GM12874 (cell line): ENCODE results near the gene ADAMTSL1.

Source experiments
- TF ChIP-seq, protein P1 (sequence below): IDR thresholded peaks from 2 replicates; pipeline ENCODE4 v1.5.1; 2011; ENCODE audit warnings: low read depth, mild to moderate bottlenecking, control low read depth, low read length, moderate library complexity; ENCODE audit not compliant: insufficient read depth

Gene ADAMTSL1

DNA sequence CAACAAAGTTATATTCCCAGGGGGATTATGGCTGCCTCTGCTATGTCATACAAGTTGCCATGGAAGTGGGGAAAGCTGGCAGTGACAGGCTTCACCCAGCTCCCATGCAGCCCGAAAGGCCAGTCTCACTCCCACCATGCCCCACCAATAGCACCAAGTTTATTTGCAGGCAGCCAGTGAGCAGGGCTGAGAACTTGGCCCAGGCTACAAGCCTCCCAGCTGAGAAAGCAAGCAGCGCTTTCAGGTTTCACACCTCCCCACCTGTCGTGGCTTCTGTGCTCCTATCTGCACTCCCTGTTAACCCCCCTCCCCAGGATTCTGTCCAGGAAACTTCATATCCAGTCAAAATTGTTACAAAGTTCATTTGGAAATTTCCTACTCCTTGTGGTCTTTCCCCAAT, 404.0 kb downstream of the ADAMTSL1 start:
- TF ChIP-seq, protein P1, sequence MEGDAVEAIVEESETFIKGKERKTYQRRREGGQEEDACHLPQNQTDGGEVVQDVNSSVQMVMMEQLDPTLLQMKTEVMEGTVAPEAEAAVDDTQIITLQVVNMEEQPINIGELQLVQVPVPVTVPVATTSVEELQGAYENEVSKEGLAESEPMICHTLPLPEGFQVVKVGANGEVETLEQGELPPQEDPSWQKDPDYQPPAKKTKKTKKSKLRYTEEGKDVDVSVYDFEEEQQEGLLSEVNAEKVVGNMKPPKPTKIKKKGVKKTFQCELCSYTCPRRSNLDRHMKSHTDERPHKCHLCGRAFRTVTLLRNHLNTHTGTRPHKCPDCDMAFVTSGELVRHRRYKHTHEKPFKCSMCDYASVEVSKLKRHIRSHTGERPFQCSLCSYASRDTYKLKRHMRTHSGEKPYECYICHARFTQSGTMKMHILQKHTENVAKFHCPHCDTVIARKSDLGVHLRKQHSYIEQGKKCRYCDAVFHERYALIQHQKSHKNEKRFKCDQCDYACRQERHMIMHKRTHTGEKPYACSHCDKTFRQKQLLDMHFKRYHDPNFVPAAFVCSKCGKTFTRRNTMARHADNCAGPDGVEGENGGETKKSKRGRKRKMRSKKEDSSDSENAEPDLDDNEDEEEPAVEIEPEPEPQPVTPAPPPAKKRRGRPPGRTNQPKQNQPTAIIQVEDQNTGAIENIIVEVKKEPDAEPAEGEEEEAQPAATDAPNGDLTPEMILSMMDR = no peak

DNA sequence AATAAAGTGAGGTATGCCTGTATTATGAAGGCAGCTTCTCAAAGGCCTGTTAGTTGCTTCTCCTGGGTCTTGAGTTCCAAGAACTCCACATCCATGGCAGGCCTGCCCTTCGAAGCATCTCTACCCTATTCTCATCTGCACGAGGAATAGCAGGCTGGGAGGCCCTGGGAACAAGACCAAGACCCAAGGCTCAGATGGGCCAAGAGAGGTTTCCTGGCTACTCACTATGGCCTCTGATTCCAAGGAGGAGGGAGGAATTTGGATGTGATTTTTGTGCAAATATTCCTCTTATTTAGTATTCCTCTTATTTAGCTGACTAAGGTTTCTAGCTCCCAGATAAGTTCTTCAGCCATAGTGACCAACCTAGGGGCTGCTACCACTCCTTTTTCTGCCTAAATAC, 407.8 kb downstream of the ADAMTSL1 start:
- TF ChIP-seq, protein P1 = no peak

DNA sequence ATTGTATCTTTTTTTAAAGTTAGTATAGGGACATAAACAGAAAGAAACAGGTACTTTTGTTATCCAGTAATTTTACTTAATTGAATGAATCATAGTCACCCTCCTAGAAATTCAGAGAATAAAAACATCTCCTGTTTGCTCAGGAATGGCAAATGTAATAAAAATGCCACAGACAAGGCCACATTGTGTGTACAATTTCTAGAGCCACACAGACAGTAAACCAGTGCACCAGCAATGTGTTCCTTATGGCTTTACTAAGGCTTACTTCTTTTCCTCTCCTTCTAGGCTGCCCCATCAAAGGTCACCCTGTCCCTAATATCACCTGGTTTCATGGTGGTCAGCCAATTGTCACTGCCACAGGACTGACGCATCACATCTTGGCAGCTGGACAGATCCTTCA, 413.6 kb downstream of the ADAMTSL1 start:
- TF ChIP-seq, protein P1 = no peak

DNA sequence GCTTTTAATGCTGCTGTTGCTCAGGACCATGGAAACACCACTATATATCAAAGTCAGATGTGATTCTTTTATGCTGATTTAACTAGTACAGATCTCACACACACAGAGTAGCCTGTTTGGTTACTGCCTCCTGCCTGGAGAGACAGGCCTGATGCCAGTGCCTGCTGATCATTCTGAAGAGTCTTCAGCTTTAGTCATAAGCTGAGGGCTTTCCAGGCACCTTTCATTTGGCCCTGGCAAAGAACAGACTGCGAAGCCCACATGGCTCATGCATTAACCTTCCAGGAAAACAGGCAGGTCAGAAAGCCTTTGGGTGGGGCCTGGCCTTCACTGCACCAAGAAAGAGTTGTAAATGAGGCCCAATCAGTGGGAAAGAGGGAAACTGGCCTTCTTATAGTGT, 414.3 kb downstream of the ADAMTSL1 start:
- TF ChIP-seq, protein P1 = no peak

DNA sequence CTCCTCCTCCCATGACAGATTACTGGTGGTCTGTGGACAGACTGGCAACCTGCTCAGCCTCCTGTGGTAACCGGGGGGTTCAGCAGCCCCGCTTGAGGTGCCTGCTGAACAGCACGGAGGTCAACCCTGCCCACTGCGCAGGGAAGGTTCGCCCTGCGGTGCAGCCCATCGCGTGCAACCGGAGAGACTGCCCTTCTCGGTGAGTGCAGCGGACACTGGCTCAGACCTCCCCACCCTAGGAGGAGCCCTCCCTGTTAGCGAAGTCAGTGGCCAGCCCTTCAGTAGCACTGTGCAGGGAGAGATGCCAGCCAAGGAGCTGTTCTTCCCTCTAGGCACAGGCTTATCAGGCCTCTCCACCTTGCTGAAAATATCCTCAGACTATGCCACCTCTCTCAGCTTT, 415.6 kb downstream of the ADAMTSL1 start:
- TF ChIP-seq, protein P1 = no peak

DNA sequence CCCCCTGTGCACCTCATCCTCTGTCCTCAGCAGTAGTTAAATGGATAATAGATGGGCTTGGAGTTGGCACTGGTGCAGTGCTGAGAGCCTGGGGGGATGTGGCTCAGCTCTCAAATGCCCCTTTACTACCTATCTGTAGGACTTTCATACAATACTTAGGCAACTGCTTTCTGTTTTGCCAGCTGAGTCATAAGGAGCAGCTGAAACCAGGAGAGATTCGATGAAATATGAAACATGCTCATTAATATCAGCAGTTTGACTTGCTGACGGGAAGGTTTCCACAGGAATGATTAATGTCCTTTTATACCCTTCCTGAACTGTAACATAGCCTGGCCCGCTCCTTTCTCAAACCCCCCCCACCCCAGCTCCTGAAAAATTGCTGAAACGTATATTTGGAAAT, 416.4 kb downstream of the ADAMTSL1 start:
- TF ChIP-seq, protein P1 = no peak

DNA sequence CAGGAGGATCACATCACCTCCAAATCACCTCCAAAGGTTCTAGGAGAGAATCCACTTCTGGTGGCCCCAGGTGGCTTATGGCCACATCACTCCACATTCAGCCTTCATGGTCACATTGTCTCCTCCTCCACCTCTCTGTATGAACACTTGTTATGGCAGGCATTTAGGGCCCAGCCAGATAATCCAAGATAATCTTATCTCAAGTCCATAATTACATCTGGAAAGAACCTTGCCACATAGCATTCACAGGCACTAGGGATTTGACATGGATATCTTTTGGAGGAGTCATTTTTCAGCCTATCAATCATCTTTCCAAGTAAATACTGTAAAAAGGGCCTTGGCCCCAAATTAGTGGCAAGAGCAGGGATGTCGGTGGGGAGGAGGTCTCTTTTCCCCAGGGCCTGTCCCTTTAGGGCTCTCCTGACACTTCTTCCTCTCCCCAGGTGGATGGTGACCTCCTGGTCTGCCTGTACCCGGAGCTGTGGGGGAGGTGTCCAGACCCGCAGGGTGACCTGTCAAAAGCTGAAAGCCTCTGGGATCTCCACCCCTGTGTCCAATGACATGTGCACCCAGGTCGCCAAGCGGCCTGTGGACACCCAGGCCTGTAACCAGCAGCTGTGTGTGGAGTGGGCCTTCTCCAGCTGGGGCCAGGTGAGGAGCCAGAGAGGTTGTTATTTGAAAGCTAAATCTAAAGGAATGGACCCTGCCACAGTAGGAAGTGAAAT, 418.2 kb downstream of the ADAMTSL1 start:
- TF ChIP-seq, protein P1 = no peak
